GM12872 (cell line): ENCODE data around the gene CASP12.

Source experiments
- TF ChIP-seq, protein P1 (sequence below): IDR thresholded peaks from 3 replicates; pipeline ENCODE4 v1.5.1; 2011; ENCODE audit warnings: low read depth, mild to moderate bottlenecking, low read length, moderate library complexity; ENCODE audit not compliant: insufficient read depth

The CASP12 gene

DNA sequence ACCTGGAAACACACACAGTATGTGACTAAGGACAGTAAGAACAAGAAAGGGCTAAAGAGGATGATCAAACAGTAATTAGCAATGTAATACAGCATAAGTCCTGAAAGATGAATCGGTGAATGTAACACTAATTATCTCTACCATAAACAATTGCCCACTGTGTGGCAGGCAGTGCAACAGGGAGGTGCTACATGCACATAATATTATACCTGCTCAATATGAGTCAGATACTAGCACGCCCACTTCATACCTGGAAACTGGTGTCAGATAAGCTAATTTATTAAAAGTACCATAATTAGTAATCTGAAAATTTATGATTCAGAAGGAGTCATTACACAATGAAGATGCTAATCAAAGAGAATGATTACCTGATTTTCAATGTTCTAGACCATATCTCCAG lies 14.9 kb downstream of the CASP12 start:
- TF ChIP-seq, protein P1, sequence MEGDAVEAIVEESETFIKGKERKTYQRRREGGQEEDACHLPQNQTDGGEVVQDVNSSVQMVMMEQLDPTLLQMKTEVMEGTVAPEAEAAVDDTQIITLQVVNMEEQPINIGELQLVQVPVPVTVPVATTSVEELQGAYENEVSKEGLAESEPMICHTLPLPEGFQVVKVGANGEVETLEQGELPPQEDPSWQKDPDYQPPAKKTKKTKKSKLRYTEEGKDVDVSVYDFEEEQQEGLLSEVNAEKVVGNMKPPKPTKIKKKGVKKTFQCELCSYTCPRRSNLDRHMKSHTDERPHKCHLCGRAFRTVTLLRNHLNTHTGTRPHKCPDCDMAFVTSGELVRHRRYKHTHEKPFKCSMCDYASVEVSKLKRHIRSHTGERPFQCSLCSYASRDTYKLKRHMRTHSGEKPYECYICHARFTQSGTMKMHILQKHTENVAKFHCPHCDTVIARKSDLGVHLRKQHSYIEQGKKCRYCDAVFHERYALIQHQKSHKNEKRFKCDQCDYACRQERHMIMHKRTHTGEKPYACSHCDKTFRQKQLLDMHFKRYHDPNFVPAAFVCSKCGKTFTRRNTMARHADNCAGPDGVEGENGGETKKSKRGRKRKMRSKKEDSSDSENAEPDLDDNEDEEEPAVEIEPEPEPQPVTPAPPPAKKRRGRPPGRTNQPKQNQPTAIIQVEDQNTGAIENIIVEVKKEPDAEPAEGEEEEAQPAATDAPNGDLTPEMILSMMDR = no peak

DNA sequence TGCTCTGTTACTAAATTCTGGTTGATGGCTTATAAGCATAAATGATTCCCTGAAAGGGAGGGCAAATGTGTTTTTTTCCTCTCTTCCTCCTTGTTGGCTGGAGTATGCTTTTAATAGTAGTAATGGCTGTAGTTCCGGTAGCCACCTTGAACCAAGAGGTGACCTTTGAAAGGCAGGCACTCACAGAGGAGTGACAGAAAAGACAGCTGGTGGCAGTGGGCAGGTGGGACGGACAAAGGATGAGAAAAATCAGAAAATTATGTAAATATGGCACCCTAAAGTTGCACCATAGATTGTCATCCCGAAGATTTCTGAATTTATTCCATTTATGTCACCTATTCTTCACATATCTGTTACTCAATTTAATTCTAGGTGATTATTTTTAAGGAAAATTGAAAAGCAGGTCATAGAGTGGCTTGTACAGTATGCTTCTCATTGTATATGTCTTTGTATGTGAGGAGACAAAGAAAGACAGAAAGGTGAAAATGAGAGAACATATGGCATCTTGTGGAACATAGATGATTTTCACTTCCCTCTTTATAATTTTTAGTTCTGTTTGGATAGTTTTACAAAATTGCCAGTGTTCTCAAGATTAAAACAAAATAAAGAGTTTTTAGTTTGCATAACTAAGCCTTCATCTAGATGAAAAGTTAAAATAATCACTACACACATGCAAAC lies 17.0 kb downstream of the CASP12 start:
- TF ChIP-seq, protein P1 = no peak

DNA sequence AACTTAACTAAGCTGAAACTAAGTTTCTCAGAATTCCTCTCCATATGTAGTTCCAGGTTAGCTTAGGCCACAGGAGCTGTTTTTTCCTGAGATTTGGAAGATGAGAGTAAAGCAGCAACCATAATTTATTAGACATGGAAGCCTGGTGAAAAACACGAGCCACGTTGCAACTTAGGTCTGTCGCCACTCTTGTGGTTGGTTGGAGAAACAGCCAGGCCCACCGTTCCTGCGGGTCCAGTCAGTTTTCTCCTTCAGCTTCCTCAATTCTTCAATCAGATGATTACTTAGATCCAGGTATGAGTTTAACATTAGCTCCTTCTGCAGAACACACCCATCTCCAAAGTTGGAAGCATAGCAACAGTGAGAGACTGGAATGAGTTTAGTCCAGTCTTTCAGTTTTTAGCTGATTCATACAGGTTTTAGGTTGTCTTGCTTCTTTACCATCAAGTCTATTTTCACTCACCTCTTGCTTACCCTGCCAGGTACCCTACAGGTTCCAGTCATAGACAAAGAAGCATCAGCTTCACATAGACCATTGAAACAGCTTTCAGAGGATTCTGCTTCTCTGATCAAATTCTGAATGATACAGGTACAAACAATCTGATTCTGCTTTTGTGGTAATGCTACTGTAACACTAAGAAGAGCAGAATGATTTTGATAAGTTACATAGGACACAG lies 18.6 kb downstream of the CASP12 start:
- TF ChIP-seq, protein P1 = no peak

DNA sequence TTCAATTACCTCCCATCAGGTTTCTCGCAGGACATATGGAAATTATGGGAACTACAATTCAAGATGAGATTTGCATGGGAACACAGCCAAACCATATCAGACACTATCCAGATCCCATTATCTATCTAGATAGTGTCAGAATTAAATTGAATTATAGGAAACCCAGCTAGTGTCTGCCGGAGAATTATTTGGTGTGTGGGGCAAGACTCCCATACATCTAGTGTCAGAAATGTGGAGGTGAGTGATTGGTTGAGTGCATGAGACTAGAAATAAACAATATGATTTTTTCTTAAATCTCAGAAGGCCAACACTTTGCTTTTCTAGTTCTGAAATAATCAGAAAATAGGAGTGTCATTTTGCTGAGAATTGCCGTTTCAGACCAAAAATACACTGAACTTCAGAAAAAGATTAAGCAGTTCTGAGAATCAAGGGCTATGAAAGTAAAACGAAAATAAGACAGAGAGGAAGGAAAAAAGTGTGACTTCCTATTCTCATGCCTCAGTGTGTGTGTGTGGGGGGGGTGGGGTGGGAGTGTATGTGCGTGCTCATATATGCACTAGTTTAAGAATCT lies 21.3 kb downstream of the CASP12 start:
- TF ChIP-seq, protein P1 = no peak

DNA sequence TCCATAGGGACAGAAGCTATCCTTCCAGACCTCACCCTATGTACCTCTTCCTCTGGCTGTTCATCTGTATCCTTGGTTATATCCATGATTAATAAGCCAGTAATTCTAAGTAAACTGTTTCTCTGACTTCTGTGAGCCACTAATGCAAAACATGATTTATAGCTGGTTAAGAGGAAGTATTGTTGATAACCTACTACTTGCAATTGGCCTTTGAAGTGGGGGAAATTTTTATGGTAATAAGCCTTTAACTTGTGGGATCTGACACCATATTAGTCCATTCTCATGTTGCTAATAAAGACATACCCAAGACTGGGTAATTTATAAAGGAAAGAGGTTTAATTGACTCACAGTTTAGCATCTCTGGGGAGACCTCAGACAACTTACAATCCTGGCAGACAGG lies 21.9 kb downstream of the CASP12 start:
- TF ChIP-seq, protein P1 = no peak

DNA sequence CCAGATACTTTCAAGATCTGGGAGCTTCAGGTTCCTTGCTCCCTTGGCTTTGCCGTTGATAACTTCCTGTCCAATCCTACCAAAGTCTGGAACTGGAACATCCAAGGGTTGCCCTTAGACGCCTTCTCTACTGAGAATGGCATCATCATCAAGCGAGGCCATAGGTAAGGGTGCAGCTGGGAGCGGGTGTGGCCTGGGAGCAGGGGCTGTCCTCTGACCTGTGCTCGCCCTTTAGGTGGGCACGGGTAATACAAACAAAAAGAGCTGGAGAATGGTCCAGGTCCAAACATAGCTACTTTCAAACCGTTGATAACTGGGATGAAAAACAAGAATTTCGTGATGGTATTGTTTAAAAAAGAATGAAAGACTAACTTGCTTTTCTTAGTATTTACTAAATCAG lies 25.0 kb downstream of the CASP12 start:
- TF ChIP-seq, protein P1 = peak; percentile 48

DNA sequence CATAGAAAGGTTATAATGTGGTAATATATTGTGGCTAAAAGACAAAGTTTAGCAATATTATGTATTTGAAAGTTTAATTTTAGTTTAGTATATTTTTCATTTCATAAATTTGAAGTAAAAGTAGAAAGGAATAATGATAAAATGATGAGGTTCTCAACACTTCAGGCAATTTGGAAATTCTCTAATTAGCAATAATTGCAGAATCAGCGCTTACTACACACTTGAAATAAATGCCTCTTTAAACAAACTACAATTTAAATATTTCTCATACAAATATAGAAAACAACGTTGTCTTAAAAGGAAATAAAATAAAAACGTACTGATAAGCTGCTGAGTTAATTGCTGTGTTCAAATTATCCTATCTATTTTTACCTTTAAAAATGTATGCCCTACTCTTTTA lies 25.9 kb downstream of the CASP12 start:
- TF ChIP-seq, protein P1 = no peak
